Prostate gland (tissue), 2 donors: ENCODE measurements around the gene ITK. TPM values are rescaled to one million over a fixed set of nuclear protein-coding genes. Genes with fewer than 3 reads are reported as not detected.

ENCODE experiments used
- DNase-seq: peaks from one replicate; pipeline ENCODE4 v3.0.0-alpha.2; 2019; ENCODE audit warnings: low spot score
- H3K27ac ChIP-seq, 2 donors: fragments of 200-600 bp; sonication (generic); 2 replicates each; pipeline ENCODE4 v1.5.1; 2017 to 2019
- H3K27me3 ChIP-seq: fragments of 200-600 bp; sonication (generic); replicated peaks from 2 replicates; pipeline ENCODE4 v1.5.1; 2019; ENCODE audit not compliant: insufficient read depth
- H3K36me3 ChIP-seq, 2 donors: fragments of 200-600 bp; sonication (generic); 1 replicate in 1 of 2; 2 replicates in 1 of 2; pipeline versions ENCODE4 v1.5.1 to v1.8.1; 2017 to 2019
- H3K4me1 ChIP-seq: fragments of 200-600 bp; sonication (generic); replicated peaks from 2 replicates; pipeline ENCODE4 v1.5.1; 2019
- H3K4me3 ChIP-seq, 2 donors: fragments of 200-600 bp; sonication (generic); 2 replicates each; pipeline ENCODE4 v1.5.1; 2017 to 2019
- H3K9me3 ChIP-seq: fragments of 200-600 bp; sonication (generic); 2 replicates; pipeline ENCODE4 v1.5.1; 2017
- CTCF ChIP-seq, 4 experiments: fragments of 200-600 bp in 2 of 4; fragments of 450-650 bp in 2 of 4; sonication (generic) in 2 of 4; IDR thresholded peaks; 1 replicate in 3 of 4; 2 replicates in 1 of 4; pipeline ENCODE4 v1.5.1; 2016 to 2019; ENCODE audit warnings: antibody characterized with exemption in 4 of 4, mild to moderate bottlenecking in 2 of 4, moderate library complexity in 2 of 4
- POLR2A ChIP-seq: fragments of 450-650 bp; IDR thresholded peaks from one replicate; pipeline ENCODE4 v1.6.1; 2016; ENCODE audit warnings: antibody characterized with exemption, mild to moderate bottlenecking
- POLR2AphosphoS5 ChIP-seq: sonication (generic); formaldehyde crosslinking; IDR thresholded peaks from one replicate; pipeline ENCODE4 v1.6.1; 2017; ENCODE audit warnings: antibody characterized with exemption
- WGBS: methylation state at CpG from one replicate; pipeline ENCODE4 v1.1.5; 2018; 5-methylcytosine and 5-hydroxymethylcytosine counted together
- intact Hi-C: fragments of 100-400 bp; cut with DNase I; formaldehyde crosslinking; loops from one replicate; pipeline ENCODE4 v1.14.2; 2022
- total RNA-seq, 2 donors: library from RNA; depleted of rRNA; stranded (reverse); fragments of >200 nt; gene quantifications; one replicate each; pipeline ENCODE4 v1.1.0, GENCODE V29; 2016

The ITK gene
- total RNA-seq, 2 donors from 2014 or later, result 2.2 to 5.6 TPM

GRCh38 chr5:157225469-157226422, 45.1 kb downstream of the ITK start:
- intact Hi-C loops, result no loop called here
- no peak overlapping the region for H3K27ac ChIP-seq
- H3K9me3 ChIP-seq, result no peaks in the 10 kb centered on the region
- no peaks in the 10 kb centered on the region for H3K27me3 ChIP-seq
- no peaks in the 10 kb centered on the region for H3K4me1 ChIP-seq
- no peak for TF ChIP-seq POLR2AphosphoS5
- TF ChIP-seq CTCF (IDR thresholded peaks at IDR 0.05), result no peak
- no peak for TF ChIP-seq POLR2A
- no peak overlapping the region for H3K4me3 ChIP-seq
- WGBS, result 83% methylated on average over 6 of the region's 6 CpGs
- DNase-seq, result no peak
- H3K36me3 ChIP-seq, result no peaks in the 10 kb centered on the region

- TF ChIP-seq POLR2AphosphoS5, result no peak
- no peak for TF ChIP-seq CTCF (IDR thresholded peaks at IDR 0.05)
- no peak for TF ChIP-seq POLR2A
Observed at GRCh38 chr5:157230610-157231009, 50.0 kb downstream of the ITK start.

GRCh38 chr5:157232706-157233105, 52.1 kb downstream of the ITK start:
- H3K9me3 ChIP-seq, result no peaks in the 10 kb centered on the region
- H3K4me3 ChIP-seq, result no peak overlapping the region
- H3K36me3 ChIP-seq, result no peaks in the 10 kb centered on the region
- no peaks in the 10 kb centered on the region for H3K4me1 ChIP-seq
- WGBS, result 63% methylated on average over 6 of the region's 6 CpGs
- intact Hi-C loops, result no loop called here
- DNase-seq, result no peak
- TF ChIP-seq POLR2AphosphoS5, result no peak
- no peak for TF ChIP-seq CTCF (IDR thresholded peaks at IDR 0.05)
- TF ChIP-seq POLR2A, result no peak
- H3K27me3 ChIP-seq, result no peaks in the 10 kb centered on the region
- H3K27ac ChIP-seq, result no peak overlapping the region

More at GRCh38 chr5:157230610-157231009, 50.0 kb downstream of the ITK start:
- no peaks in the 10 kb centered on the region for H3K4me1 ChIP-seq
- H3K27me3 ChIP-seq, result no peaks in the 10 kb centered on the region
- no peaks in the 10 kb centered on the region for H3K9me3 ChIP-seq
- intact Hi-C loops, result no loop called here
- H3K4me3 ChIP-seq, result no peak overlapping the region
- no peaks in the 10 kb centered on the region for H3K36me3 ChIP-seq
- H3K27ac ChIP-seq, result no peak overlapping the region
- DNase-seq, result no peak

GRCh38 chr5:157233515-157233914, 52.9 kb downstream of the ITK start:
- no peak for TF ChIP-seq POLR2A
- TF ChIP-seq CTCF (IDR thresholded peaks at IDR 0.05), result no peak
- TF ChIP-seq POLR2AphosphoS5, result no peak
- no peaks in the 10 kb centered on the region for H3K27me3 ChIP-seq
- no peaks in the 10 kb centered on the region for H3K4me1 ChIP-seq
- WGBS, result 90% methylated on average over 3 of the region's 3 CpGs
- DNase-seq, result no peak
- intact Hi-C loops, result no loop called here
- no peak overlapping the region for H3K4me3 ChIP-seq
- no peaks in the 10 kb centered on the region for H3K9me3 ChIP-seq
- H3K36me3 ChIP-seq, result no peaks in the 10 kb centered on the region
- H3K27ac ChIP-seq, result no peak overlapping the region

GRCh38 chr5:157236423-157236822, 55.8 kb downstream of the ITK start:
- TF ChIP-seq POLR2A (no peak), CTCF (IDR thresholded peaks at IDR 0.05) (no peak)
- WGBS, result 85% methylated on average over 3 of the region's 3 CpGs
- no peaks in the 10 kb centered on the region for H3K4me1 ChIP-seq
- intact Hi-C loops, result no loop called here
- H3K9me3 ChIP-seq, result no peaks in the 10 kb centered on the region
- no peaks in the 10 kb centered on the region for H3K36me3 ChIP-seq
- no peak for DNase-seq
- no peak overlapping the region for H3K27ac ChIP-seq
- no peak overlapping the region for H3K4me3 ChIP-seq
- no peaks in the 10 kb centered on the region for H3K27me3 ChIP-seq
